Smooth muscle cell (in vitro differentiated cells): Measurements from ENCODE around the gene TGFBRAP1. TPM values are rescaled to one million over a fixed set of nuclear protein-coding genes. Genes with fewer than 3 reads are reported as not detected.

Source experiments
- DNase-seq: peaks from one replicate; lab custom pipeline; 2025; ENCODE audit not compliant: unreplicated experiment; lab: John Stamatoyannopoulos, UW
- H2AFZ ChIP-seq: fragments of 200-600 bp; sonication (generic); 2 replicates; pipeline ENCODE4 v1.6.0; 2016; ENCODE audit warnings: antibody characterized with exemption, low read depth, mild to moderate bottlenecking
- H3F3A ChIP-seq: fragments of 200-600 bp; sonication (generic); 2 replicates; pipeline ENCODE4 v1.6.0; 2017; ENCODE audit warnings: antibody characterized with exemption, low read depth
- H3K27ac ChIP-seq: fragments of 200-600 bp; sonication (generic); 2 replicates; pipeline ENCODE4 v1.5.1; 2016; ENCODE audit warnings: low read depth, mild to moderate bottlenecking
- H3K27me3 ChIP-seq: fragments of 200-600 bp; sonication (generic); 2 replicates; pipeline ENCODE4 v1.6.1; 2016; ENCODE audit warnings: low read depth, mild to moderate bottlenecking
- H3K36me3 ChIP-seq: fragments of 200-600 bp; sonication (generic); 2 replicates; pipeline ENCODE4 v1.5.1; 2016; ENCODE audit warnings: low read depth
- H3K4me1 ChIP-seq: fragments of 200-600 bp; sonication (generic); 2 replicates; pipeline ENCODE4 v1.5.1; 2016; ENCODE audit warnings: low read depth
- H3K4me2 ChIP-seq: fragments of 200-600 bp; sonication (generic); 2 replicates; pipeline ENCODE4 v1.6.0; 2016; ENCODE audit warnings: mild to moderate bottlenecking
- H3K4me3 ChIP-seq: fragments of 200-600 bp; sonication (generic); 2 replicates; pipeline ENCODE4 v1.5.1; 2016; ENCODE audit warnings: mild to moderate bottlenecking
- H3K79me2 ChIP-seq: fragments of 200-600 bp; sonication (generic); 2 replicates; pipeline ENCODE4 v1.6.0; 2016; ENCODE audit warnings: low read depth, mild to moderate bottlenecking
- H3K9ac ChIP-seq: fragments of 200-600 bp; sonication (generic); 2 replicates; pipeline ENCODE4 v1.6.0; 2016; ENCODE audit warnings: low read depth
- H3K9me3 ChIP-seq: fragments of 200-600 bp; sonication (generic); replicated peaks from 2 replicates; pipeline ENCODE4 v1.5.1; 2016; ENCODE audit warnings: low read depth
- H4K20me1 ChIP-seq: fragments of 200-600 bp; sonication (generic); 2 replicates; pipeline ENCODE4 v1.6.0; 2016; ENCODE audit warnings: low read depth
- WGBS: methylation state at CpG from one replicate; pipeline ENCODE4 v1.1.7; 2016; ENCODE audit warnings: low lambda C conversion rate; 5-methylcytosine and 5-hydroxymethylcytosine counted together
- polyA plus RNA-seq: library from polyadenylated mRNA; unstranded; fragments of >200 nt; fragmentation: Nextera tagmentation; extraction: Ambion mirVana; gene quantifications from 2 replicates; pipeline ENCODE4 v1.2.1, GENCODE V29; 2016
- total RNA-seq: library from RNA; depleted of rRNA; stranded (reverse); fragments of >200 nt; gene quantifications from 2 replicates; pipeline ENCODE4 v1.2.3, GENCODE V29; 2014
- TF ChIP-seq, protein P1 (sequence below): fragments of 200-600 bp; sonication (generic); IDR thresholded peaks from 2 replicates; pipeline ENCODE4 v1.5.1; 2017; ENCODE audit warnings: borderline replicate concordance, mild to moderate bottlenecking, antibody characterized with exemption; ENCODE audit not compliant: insufficient read depth, poor library complexity, severe bottlenecking

Gene TGFBRAP1
- total and polyA plus RNA-seq, 2 experiments from 2014 or later: 8.9 to 10.5 TPM

GRCh38 chr2:105287692-105288091, 41.8 kb downstream of the TGFBRAP1 start:
- H3K27ac ChIP-seq: no peak overlapping the region
- H3K4me3 ChIP-seq: no peak overlapping the region
- no peak overlapping the region for H3K9ac ChIP-seq
- H3K27me3 ChIP-seq: no peaks in the 10 kb centered on the region
- no peak for DNase-seq
- peaks cover 15% of the 10 kb centered on the region for H3K36me3 ChIP-seq
- H3K79me2 ChIP-seq: no peaks in the 10 kb centered on the region
- no peak overlapping the region for H2AFZ ChIP-seq
- H3F3A ChIP-seq: no peaks in the 10 kb centered on the region
- no peaks in the 10 kb centered on the region for H4K20me1 ChIP-seq
- TF ChIP-seq, protein P1, sequence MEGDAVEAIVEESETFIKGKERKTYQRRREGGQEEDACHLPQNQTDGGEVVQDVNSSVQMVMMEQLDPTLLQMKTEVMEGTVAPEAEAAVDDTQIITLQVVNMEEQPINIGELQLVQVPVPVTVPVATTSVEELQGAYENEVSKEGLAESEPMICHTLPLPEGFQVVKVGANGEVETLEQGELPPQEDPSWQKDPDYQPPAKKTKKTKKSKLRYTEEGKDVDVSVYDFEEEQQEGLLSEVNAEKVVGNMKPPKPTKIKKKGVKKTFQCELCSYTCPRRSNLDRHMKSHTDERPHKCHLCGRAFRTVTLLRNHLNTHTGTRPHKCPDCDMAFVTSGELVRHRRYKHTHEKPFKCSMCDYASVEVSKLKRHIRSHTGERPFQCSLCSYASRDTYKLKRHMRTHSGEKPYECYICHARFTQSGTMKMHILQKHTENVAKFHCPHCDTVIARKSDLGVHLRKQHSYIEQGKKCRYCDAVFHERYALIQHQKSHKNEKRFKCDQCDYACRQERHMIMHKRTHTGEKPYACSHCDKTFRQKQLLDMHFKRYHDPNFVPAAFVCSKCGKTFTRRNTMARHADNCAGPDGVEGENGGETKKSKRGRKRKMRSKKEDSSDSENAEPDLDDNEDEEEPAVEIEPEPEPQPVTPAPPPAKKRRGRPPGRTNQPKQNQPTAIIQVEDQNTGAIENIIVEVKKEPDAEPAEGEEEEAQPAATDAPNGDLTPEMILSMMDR: peak; percentile 47
- 68% methylated on average over 5 of the region's 5 CpGs for WGBS
- no peak overlapping the region for H3K4me2 ChIP-seq
- H3K4me1 ChIP-seq: no peaks in the 10 kb centered on the region
- no peaks in the 10 kb centered on the region for H3K9me3 ChIP-seq

DNA sequence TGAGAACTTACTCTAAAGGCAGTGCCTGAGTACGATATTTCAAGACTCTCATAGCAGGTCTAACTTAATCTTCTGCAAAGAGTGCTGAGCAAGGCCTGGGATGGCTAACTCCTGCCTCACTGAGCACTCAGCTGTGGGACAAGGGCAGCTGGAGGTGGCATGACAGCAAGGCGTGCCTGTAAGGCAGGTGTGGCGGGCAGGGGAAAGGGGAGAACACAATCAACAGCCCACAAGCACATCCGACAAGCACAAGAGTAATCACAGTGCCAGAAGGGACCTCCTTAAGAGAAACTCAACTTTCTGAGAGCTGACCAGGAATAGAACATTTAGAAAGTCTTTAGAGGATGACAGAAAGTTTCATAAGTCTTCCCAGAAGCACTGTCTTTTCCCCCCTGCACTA, 46.0 kb downstream of the TGFBRAP1 start:
- 95% methylated on average over 4 of the region's 4 CpGs for WGBS
- peaks cover 15% of the 10 kb centered on the region for H3K36me3 ChIP-seq
- TF ChIP-seq, protein P1: no peak

DNA sequence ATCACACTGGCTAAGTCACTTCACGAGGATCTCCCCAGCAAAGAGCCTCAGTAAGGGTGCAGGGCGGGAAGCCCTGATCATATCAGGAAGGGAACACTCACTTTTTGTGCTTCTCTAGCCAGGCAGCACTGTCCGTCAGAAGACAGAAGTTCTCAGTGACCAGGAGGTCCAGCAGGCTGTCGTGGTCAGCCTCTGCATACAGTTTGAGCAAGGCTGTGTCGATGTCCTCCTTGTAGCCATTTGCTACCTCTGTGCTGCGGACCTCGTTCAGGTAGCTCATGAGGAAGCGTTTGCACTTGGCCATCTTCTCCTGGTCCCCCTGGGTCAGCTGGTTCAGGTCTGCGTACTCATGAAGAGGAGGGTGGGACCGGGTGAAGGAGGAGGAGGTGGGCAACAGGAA, 49.3 kb downstream of the TGFBRAP1 start:
- WGBS: 98% methylated on average over 10 of the region's 10 CpGs
- H3F3A ChIP-seq: no peaks in the 10 kb centered on the region
- H3K79me2 ChIP-seq: no peaks in the 10 kb centered on the region
- no peak for DNase-seq
- no peak overlapping the region for H3K27ac ChIP-seq
- no peak overlapping the region for H3K9ac ChIP-seq
- H3K4me1 ChIP-seq: no peaks in the 10 kb centered on the region
- H3K9me3 ChIP-seq: no peaks in the 10 kb centered on the region
- no peaks in the 10 kb centered on the region for H4K20me1 ChIP-seq
- TF ChIP-seq, protein P1: no peak
- no peak overlapping the region for H3K4me2 ChIP-seq
- H3K27me3 ChIP-seq: no peaks in the 10 kb centered on the region
- H3K4me3 ChIP-seq: no peak overlapping the region
- H3K36me3 ChIP-seq: peaks cover 4% of the 10 kb centered on the region
- no peak overlapping the region for H2AFZ ChIP-seq

More for the DNA sequence above, 46.0 kb downstream of the TGFBRAP1 start:
- Histone ChIP-seq H3K4me3 (no peak overlapping the region), H3K4me1 (no peaks in the 10 kb centered on the region), H3F3A (no peaks in the 10 kb centered on the region), H4K20me1 (no peaks in the 10 kb centered on the region), H3K27me3 (no peaks in the 10 kb centered on the region), H2AFZ (no peak overlapping the region), H3K27ac (no peak overlapping the region), H3K4me2 (no peak overlapping the region), H3K79me2 (no peaks in the 10 kb centered on the region), H3K9me3 (no peaks in the 10 kb centered on the region), H3K9ac (no peak overlapping the region)
- no peak for DNase-seq

DNA sequence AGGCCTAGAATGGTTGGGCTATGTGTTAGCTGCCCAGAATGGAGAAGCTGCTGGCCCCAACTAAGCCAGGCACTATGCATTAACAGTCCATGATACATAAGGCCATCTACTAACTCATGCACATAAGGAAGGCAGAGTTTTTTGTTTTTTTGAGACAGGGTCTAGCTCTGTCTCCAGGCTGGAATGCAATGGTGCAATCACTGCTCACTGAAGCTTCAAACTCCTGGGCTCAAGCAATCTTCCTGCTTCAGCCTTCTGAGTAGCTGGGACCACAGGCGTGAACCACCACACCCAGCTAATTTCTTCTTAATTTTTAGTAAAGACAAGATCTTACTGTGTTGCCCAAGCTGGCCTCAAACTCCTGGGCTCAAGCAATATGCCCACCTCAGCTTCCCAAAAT, 50.4 kb downstream of the TGFBRAP1 start:
- no peaks in the 10 kb centered on the region for H3K36me3 ChIP-seq
- no peaks in the 10 kb centered on the region for H3K4me1 ChIP-seq
- no peak for DNase-seq
- no peaks in the 10 kb centered on the region for H3K79me2 ChIP-seq
- no peaks in the 10 kb centered on the region for H3F3A ChIP-seq
- H2AFZ ChIP-seq: no peak overlapping the region
- H4K20me1 ChIP-seq: no peaks in the 10 kb centered on the region
- no peak overlapping the region for H3K27ac ChIP-seq
- H3K4me3 ChIP-seq: no peak overlapping the region
- no peaks in the 10 kb centered on the region for H3K9me3 ChIP-seq
- H3K27me3 ChIP-seq: no peaks in the 10 kb centered on the region
- H3K9ac ChIP-seq: no peak overlapping the region
- no peak overlapping the region for H3K4me2 ChIP-seq
- TF ChIP-seq, protein P1: no peak
- WGBS: 90% methylated on average over 1 of the region's 1 CpG
